ENCODE measurements around the gene SRMS.
"Not testable (repeated sequence)": the region's sequence is repeated elsewhere in the genome, so short reads cannot be mapped to it uniquely, and the experiment has no call there.

Gene SRMS

DNA sequence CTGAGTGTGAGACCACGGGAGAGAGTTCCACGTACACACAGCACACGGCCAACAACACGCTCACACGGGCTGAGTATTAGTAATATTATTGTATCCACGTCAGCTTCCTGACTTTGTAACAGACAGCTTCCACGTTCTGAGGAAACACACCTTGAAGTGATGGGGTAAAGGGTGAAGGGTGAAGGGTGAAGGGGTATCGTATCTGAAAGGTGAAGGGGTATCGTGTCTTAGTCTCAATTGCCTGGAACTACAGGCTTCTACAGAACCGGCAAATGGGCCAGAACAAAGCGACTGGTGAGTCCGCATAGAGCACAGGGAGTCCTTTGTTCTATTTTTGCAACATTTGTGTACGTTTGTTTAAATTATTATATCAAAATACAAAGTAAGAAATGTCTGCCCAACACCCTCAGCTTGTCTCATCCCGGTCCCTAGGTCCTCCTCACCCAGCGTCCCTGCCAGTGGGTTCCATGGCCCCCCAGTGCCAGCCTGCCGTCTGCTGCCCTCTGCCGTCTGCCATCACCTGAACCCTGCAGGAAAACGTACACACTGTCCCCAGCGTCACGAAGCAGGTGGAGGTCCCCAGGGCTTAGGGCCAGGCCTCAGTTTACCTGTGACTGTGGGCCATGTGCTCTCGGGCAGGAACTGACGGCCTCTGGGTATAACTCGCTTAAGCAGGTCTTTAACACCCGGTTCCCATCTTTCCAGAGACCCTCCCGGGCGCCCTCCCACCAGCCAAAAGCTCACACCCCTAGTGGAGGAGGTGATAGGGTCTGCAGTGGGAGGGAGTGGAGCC lies 30.9 kb upstream of the SRMS start:
- DNase-seq (ENCODE audit: low spot score): no peak

DNA sequence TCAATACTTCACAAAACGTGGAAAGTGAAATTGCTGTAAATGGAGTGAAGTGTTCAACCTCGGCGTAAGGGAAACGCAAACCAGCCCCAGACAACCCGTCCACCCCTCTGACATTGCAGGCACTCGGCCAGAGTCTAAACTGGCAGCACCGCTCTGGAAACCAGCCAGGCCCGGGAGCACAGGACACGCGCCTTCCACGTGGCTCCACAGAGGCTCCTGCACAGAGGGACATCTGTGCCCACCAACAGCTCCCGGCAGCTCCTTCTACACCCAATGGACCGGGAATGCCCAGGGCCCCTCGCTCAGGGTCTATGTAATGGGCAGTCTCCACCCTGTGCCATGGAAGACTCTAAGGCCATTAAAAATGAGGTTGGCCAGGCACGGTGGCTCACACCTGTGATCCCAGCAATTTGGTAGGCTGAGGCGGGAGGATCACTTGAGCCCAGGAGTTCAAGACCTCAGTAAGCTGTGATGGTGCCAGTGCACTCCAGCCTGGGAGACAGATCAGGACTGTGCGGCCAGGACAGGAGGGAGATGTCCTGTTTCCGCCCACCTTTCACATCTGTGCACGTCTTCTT lies 29.9 kb upstream of the SRMS start:
- DNase-seq (ENCODE audit: low spot score): peak; percentile 35

DNA sequence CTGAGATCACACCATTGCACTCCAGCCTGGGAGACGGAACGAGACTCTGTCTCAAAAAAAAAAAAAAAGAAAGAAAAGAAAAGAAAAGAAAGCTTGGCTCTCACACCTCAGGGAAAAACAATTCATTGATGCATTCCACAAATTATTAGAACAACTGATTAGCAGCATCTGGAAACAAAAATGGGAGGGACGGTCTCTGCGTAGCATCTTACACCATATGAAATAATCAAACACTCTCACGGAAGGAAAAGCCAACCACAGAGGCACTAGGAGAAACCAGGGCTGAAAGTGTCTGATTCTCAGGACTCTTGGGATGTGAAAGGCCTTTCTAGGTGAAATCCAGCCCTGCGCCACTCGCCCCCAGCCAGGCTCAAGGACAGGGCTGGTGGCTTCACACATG lies 28.8 kb upstream of the SRMS start:
- no peak for DNase-seq (ENCODE audit: low spot score)

DNA sequence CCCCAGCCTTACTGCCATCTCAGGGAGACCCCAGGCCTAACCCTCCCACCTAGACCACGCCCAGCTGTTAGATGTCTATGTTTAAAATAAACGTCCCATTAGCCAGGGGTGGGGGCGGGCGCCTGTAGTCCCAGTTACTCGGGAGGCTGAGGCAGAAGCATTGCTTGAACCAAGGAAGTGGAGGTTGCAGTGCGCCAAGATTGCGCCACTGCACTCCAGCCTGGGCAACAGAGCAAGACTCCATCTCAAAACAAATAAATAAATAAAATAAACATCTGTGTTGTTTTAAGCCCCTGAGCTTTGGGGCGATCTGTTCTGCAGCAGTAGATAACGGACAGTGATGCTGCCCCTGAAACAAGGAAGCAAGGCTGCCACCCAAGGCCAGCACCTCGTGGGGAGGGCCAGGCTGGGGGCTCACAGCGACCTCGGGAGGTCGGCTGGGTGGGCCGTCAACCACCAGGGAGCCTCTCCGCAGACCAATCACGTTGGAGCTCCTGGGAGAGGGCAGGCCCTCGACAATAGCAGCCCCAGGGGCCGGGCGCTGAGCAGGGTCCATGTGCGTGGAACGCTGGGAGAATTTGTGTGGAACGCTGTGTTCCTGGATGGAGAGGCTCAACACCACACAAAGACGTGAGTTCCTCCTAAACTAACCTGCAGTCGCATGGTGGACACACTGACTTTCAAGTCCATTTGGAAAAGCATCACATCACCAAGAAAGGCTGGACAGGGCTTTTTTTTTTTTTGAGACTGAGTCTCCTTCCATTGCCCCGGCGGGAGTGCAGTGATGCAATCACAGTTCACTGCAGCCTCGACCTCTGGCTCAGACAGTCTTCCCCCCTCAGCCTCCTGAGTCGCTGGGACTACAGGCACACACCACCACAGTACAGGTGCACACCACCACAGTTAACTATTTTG lies 27.5 kb upstream of the SRMS start:
- no peak for DNase-seq (ENCODE audit: low spot score)

DNA sequence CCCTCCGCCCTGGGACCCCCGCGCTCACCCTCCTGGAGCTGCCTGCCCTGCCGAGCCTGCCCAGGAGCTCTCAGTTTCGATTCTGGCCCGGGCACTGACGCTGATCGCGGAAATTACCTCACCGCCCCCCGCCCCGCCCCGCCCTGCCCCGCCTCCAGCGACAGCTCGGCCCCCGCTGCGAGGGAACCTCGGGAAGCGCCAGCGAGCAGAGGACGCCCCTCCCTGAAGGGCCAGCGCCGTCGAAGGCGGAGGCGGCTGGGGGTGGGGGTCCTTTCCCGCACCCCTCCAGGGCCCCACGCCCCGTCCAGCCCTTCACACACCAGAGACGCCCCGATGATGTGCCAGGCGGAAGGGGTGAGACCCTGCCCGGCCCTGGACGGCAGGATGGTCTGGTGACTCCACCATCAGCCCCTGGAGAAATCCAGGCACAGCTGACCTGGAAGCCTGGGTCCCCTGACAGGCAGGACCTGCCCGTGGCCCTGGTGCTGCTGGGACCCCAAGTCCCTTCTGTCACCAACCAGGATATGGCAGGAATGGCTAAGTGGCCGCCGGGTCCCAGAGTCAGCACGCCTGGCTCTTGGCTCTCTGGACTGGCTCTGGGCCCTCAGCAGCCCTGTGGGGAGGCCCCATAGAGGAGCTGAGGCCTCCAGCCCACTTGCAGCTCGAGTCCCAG lies 26.7 kb upstream of the SRMS start, which contains the start of gene HELZ2:
Gene HELZ2, minus strand, starts transcription at position 84 of the 673 bp plus-strand sequence. CDS start 1,854 bp downstream, outside the sequence.
- DNase-seq (ENCODE audit: low spot score): peak; percentile 39

DNA sequence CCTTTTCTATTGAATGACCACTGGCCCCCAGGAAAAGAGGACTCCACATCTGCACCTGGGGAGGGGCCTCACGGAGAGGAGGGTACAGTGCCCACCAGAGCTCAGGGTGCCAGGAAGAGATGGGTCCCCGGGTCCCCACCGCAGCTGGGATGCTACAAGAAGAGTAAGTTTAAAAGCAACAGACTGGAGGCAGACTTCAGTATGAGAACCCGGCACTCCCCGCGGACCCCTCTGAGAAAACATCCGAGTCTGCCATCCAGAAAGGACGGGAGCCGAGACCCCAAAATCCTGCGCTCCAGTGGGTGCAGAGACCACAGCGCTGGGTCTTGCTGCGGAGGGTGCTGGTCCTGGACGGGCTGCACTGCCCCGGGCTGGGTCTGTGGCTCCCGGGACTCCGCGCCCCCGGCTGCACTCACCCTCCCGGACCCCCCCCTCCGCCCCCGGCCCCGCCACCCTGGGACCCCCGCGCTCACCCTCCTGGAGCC lies 26.1 kb upstream of the SRMS start:
- DNase-seq (ENCODE audit: low spot score): no peak

DNA sequence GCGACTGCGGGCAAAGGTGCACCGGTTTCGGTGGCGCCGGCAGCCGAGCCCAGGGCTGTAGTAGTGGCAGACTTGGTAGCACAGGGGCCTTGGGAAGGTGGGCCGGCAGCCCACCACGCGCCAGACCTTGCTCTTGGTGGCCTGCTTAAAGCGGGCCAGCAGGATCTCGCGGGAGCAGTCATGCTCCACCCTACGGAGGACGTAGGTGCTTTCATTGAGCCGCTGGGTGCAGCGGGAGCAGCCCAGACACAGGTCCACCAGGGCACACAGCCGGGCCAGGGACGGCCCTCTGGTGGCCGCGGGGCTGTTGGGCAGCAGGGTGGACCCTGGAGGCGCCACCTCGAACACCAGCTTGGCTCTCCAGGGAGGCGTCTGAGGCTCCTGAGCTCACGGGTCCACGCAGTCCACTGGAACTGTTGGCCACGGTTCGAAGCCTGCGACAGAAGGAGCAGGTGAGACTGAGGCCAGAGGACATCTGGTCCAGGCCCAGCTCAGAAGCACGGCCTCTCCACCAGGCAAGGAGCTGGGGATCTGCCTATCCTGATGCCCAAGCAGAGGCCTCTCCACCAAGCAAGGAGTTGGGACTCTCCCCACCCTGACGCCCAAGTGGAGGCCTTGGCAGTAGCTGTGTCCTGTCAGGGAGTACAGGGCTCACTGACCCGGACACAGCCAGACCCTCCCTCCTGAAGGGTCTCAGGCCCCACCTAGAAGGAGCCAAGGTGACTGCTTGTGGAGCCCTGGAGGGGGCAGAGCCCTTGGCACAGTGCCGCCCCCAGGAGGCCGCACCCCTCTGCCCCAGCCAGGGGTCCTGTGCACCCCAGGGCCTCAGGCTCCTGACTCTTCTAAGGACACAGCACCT lies 25.5 kb upstream of the SRMS start:
- no peak for DNase-seq (ENCODE audit: low spot score)

DNA sequence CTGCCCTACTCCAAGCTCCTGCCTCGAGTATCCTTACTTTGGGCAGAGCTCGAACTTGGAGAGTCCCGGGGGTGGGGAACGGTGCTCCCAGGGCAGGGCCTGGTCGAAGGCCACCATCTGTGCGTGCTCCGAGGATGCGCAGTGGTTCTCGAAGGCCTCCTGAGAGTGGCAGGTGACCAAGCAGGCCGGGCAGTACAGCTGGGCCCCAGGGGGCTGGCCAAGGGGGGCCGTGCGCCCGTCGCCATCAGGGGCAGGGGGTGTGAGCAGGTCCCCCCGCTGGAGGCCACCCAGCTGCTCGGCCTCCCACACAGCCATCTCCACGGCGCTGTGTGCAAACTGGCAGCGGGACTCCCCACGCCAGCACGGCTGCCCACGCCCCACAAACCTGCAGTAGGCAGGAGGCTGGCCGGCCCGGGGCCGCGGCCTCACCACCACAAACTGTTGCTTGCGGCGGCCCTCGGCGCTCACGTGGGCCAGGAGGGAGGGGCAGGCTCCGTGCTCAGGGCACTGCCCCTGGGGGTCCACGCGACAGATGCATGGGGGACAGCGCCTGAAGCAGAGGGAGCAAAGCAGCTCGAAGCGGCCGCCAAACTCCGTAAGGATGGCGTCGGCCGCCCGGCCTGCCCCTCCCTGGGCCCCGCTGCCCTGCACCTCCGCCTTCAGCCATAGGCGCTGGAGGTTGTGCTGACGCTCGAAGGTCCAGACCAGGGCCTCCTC lies 24.7 kb upstream of the SRMS start:
- DNase-seq (ENCODE audit: low spot score): no peak

DNA sequence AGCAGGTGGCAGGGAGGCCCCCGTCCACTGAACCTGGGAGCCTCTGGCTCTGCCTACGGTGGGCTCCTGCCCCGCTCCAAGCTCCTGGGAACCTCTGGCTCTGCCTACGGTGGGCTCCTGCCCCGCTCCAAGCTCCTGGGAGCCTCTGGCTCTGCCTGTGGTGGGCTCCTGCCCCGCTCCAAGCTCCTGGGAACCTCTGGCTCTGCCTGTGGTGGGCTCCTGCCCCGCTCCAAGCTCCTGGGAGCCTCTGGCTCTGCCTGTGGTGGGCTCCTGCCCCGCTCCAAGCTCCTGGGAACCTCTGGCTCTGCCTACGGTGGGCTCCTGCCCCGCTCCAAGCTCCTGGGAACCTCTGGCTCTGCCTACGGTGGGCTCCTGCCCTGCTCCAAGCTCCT lies 23.5 kb upstream of the SRMS start:
- DNase-seq (ENCODE audit: low spot score): not testable (repeated sequence)

DNA sequence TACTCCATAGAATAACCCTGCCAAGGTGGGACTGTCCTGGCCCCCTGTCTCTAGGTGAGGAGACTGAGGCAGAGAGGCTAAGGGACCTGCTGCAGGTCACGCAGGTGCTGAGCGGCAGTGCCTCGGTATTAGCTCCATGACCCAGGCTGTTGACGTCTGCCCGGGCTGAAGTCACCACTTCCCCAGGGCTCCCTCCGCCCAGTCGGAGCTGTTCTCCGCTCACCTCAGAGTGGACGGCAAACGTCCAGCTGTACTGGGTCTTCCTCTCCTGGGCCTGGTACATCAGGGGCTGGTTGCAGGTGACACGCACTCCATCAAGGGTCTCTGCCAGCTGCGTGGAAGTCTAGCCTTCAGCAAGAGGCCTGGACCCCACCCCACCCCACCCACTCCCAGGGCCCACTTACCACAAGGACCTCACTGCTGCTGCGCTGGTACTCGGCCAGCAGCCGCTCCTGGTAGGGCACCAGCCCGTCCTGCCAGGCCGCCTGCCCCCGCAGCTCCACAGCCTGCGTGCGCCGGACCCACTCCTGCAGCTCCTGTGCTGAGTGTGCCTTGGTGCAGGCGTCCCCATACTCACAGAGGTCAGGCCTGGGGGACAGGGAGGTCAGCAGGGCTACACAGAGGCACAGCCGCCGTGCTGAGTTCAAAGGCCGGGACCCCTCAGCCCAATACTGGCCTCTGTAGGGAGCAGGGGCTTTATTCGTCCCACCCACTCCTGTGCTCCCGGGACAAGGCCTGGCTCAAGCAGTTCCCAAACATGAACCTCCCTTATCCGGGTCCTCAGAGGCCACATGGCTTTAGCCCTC lies 22.9 kb upstream of the SRMS start:
- no peak for DNase-seq (ENCODE audit: low spot score)

DNA sequence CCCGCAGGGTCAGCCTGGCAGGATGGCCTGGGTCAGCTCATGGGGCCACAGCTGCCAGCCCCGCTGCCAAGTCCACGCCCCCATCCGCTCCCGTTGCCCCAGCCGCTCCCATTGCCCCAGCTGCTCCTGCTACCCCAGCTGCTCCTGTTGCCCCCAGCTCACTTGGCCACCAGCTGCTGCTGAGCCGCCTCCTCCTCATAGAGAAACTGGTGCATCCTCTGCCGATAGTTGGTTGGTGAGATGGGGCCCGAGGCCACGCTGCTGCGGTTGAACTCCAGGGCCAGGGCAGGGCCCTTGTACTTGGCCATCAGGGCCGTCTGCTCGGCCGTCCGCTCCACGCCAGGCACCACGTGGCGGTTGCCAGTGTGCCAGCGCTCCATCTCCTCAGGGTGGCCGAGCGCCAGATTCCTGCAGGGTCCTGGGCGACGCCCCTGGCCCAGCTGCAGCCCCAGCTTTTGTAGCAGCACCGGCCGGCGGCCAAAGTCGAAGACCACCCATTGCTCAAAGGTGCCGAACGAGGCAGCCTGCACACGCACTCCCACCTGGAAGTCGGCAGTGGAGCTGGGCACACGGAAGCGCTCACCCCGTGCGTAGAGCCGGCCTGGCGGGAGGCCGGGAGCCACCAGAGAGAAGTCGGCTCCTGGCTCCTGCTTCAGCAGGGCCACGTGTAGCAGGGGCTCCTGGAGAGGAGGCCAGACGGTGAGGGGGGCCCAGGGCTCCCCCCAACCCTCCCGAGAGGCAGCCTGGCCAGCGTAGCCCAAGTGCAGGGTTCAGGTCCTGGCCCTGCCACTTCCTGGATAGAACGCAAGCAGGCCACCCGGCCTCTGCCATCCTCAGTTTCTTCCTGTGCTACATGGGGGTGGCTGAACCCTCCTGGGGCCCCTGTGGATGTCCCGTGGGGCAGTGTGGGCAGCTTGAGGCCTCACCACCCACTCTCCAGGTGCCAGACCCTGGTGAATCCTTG lies 21.7 kb upstream of the SRMS start:
- no peak for DNase-seq (ENCODE audit: low spot score)

DNA sequence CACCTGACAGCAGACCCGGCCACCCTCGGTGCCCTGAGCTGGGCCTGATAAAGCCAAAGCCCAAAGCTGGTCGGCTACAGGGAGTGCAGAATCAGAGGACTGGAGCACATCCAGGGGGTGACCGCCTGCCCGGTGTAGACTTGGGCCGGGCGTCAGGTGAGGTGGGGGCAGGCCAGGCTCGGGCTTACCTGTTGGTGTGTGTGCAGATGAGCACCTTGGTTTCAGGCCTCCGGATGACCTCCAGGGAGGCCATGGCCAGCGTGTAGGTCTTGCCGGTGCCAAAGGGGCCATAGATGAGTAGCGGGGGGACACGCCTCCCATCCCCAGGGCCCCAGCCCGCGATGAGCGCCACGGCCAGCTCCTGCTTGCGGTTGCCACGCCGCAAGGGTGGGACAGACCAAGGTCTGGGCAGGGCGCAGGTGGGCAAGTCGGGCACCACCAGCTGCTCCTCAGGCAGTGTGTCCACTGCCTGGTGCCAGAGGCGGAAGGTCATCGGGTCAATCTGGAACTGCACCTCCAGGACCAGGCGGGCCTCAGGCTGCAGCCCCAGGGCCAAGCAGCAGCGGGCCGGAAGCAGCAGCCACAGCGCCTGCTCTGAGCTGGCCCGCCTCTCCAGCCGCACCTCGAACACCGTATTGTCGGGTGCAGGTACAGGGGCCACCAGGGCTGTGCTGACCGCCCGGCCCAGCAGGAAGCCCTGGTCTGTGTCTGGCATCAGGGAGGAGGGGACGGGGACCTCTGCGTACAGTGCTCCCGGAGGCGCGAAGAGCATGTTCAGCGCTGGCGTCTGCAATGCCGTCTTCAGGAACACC lies 20.8 kb upstream of the SRMS start:
- DNase-seq (ENCODE audit: low spot score): no peak

DNA sequence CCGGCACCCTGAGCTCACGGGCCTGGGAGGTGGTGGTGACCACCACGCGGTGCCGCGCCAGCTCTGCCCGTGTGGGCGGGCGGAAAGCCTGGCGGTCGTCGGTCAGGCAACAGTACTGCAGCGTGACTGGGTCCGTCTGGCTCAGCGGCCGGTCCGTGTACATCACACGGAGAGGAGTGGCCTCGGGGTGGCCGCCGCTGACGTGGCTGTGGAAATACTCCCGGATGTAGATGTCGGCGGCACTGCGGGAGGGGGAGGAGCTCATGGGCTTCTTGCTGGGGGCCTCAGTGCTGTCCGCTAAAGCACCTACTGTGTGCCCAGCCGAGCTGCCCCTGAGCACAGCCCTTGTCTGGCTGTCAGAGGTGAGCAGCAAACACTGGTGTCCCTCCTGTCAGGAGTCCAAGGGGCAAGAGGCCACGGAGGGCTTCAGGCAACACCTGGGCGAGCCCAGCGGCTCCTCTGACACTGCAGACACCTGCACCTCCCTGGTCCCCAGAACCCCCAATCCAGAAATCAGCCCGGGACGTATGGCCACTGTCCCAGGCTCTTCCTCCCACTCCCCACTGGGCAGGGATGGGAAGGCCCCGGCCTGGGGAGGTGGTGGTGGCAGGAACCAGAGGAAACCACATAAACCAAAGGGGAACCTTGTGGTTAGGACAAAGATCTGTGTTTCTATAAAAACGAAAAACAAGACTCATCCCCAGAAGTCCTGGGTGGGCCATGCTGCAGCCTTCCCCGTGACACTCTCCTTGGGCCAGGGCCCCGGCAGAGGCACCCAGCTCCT lies 20.0 kb upstream of the SRMS start:
- DNase-seq (ENCODE audit: low spot score): no peak

DNA sequence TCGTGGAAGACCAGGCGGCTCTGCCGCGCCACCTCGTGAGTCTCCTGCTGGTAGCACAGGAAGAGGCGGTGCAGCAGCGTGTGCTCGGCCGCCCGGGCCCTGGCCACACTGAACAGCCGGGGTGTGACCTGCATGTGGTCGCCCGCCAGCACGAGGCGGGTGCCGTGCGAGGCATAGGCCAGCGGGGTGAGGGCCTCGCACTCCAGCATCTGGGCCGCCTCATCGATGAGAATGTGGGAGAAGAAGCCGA lies 19.5 kb upstream of the SRMS start:
- no peak for DNase-seq (ENCODE audit: low spot score)

DNA sequence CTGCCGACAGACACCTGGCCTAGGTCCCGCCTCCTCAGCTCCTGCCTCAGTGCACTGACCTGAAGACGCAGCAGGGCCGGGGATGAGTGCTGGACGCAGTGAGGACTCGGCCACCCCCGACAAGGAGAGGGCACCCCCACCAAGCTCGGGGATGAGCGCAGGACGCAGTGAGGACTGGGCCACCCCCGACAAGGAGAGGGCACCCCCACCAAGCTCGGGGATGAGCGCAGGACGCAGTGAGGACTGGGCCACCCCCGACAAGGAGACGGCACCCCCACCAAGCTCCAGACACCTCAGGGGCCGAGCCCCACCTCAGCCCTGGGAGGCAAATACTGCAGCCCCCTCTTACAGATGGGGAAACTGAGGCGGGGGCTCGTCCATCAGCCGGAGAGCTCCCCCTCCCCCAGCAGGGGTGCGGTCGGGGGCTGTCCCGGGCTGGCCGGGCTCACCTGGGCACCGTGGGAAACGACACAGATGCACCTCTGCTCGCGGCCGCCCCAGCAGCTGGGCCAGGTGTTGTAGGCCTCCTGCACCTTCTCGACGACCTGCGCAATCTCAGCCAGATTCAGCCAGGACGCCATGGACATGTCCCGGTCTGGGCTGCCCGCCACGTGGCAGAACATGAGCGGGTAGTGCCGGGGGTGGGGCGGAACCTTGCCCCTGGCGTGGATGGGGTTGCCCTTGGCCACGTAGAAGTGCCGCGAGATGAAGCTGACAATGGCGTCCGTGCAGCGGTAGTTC lies 19.0 kb upstream of the SRMS start:
- DNase-seq (ENCODE audit: low spot score): no peak

DNA sequence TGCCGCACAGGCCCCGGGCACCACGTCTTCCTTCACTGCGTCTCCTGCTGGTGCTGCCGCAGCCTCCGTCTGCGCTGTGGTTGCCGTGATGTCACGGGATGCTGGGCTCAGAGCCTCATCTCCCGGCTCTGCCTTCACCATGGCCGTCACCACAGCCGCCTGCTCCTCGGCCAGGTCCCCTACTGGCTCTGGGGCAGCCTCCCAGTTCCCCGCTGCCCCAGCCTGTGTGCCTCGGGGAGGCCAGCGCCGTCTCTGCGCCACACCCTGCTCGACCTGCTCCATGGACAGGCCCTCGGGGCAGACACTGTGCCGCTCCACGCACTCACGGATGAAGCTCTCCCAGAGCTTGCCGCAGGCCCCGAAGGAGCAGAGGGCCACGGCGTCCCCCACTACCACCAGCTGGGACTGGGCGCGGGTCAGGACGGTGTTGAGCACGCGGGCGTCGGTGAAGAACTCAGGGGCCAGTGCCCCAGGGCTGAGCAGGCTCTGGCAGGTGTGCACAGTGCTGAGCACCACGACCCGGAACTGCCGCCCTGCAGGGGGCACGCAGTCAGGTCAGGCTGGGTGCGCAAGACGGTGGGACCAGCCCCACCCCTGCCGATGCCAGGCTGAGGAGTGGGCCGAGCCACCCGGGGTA lies 18.3 kb upstream of the SRMS start:
- DNase-seq (ENCODE audit: low spot score): no peak

Measured in COLO829 (cell line).